ENCODE results near the gene PTGR2. TPM values are rescaled to one million over a fixed set of nuclear protein-coding genes. Genes with fewer than 3 reads are reported as not detected.

Gene PTGR2
- total and polyA plus RNA-seq, 2 experiments from 2014 or later = 7.1 to 11.7 TPM

GRCh38 chr14:73811164-73811503 lies 40.5 kb upstream of the PTGR2 start:
- H3K27ac ChIP-seq = no peak overlapping the region
- H3K4me2 ChIP-seq = no peak overlapping the region
- TF ChIP-seq EZH2 (IDR thresholded peaks at IDR 0.05; ENCODE audit: borderline replicate concordance) = no peak
- no peak for TF ChIP-seq EZH2phosphoT487 (IDR thresholded peaks at IDR 0.05; ENCODE audit: low read depth, severe bottlenecking, unreplicated experiment)
- TF ChIP-seq CTCF (IDR thresholded peaks at IDR 0.05; ENCODE audit: poor library complexity) = no peak
- H2AFZ ChIP-seq = no peak overlapping the region
- no peaks in the 10 kb centered on the region for H3K9me2 ChIP-seq (replicated peaks; ENCODE audit: insufficient read depth)
- no peaks in the 10 kb centered on the region for H3K4me1 ChIP-seq (ENCODE audit: insufficient read depth)
- H3K27me3 ChIP-seq = no peaks in the 10 kb centered on the region
- no peak for DNase-seq (ENCODE audit: low spot score)
- no peaks in the 10 kb centered on the region for H3K36me3 ChIP-seq (replicated peaks; ENCODE audit: insufficient read depth, low read depth)
- WGBS (ENCODE audit: low lambda C conversion rate, missing lambda C conversion rate) = 94% methylated on average over 2 of the region's 2 CpGs
- no peak overlapping the region for H3K4me3 ChIP-seq
- no peaks in the 10 kb centered on the region for H3K79me2 ChIP-seq
- no peaks in the 10 kb centered on the region for H3K9me3 ChIP-seq (ENCODE audit: low read depth)
- H4K20me1 ChIP-seq (ENCODE audit: insufficient read depth, poor library complexity, severe bottlenecking) = no peaks in the 10 kb centered on the region

DNA sequence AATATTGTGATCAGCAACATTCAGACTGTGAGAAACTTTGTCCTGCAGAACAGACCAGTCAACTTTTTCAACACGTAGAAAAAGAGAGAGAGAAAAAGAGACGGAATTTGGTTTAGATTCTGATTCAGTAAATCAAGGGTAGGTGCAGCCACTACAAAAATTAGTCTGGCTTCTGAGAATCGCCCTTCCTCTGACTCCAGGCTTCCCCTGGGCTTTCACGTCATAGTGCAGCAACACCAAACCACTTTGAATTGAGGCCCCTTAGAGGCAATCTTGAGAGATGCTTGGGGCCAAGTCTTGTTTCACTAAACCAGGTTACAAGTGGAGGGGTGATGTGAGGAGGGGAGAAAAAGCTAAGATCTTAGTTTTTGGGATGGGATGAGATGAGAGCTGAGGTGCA lies 37.5 kb upstream of the PTGR2 start:
- Histone ChIP-seq H3K27me3 (no peaks in the 10 kb centered on the region), H3K4me2 (no peak overlapping the region), H3K79me2 (no peaks in the 10 kb centered on the region), H4K20me1 (ENCODE audit: insufficient read depth, poor library complexity, severe bottlenecking) (no peaks in the 10 kb centered on the region), H3K4me1 (ENCODE audit: insufficient read depth) (no peaks in the 10 kb centered on the region), H3K9me2 (replicated peaks; ENCODE audit: insufficient read depth) (no peaks in the 10 kb centered on the region), H3K27ac (no peak overlapping the region), H3K36me3 (replicated peaks; ENCODE audit: insufficient read depth, low read depth) (no peaks in the 10 kb centered on the region), H3K4me3 (no peak overlapping the region), H2AFZ (no peak overlapping the region), H3K9me3 (ENCODE audit: low read depth) (no peaks in the 10 kb centered on the region)
- WGBS (ENCODE audit: low lambda C conversion rate, missing lambda C conversion rate) = 74% methylated on average over 4 of the region's 4 CpGs
- no peak for TF ChIP-seq EZH2 (IDR thresholded peaks at IDR 0.05; ENCODE audit: borderline replicate concordance)
- TF ChIP-seq EZH2phosphoT487 (IDR thresholded peaks at IDR 0.05; ENCODE audit: low read depth, severe bottlenecking, unreplicated experiment) = no peak
- no peak for TF ChIP-seq CTCF (IDR thresholded peaks at IDR 0.05; ENCODE audit: poor library complexity)
- no peak for DNase-seq (ENCODE audit: low spot score)

DNA sequence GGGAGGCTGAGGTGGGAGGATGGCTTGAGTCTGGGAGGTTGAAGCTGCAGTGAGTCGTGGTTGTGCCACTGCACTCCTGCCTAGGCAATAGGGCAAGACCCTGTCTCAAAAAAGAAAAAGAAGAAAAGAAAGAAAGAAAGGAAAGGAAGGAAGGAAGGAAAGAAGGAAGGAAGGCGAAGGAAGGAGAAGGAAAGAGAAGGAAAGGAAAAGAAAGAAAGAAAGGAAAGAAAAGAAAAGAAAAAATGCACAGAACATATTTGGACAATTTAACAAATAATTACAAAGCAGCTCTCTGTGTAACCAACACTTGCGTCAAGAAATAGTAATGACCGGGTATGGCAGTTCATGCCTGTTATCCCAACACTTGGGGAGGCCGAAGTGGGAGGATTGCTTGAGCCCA lies 35.8 kb upstream of the PTGR2 start:
- Histone ChIP-seq H3K9me2 (replicated peaks; ENCODE audit: insufficient read depth) (no peaks in the 10 kb centered on the region), H3K79me2 (no peaks in the 10 kb centered on the region), H3K36me3 (replicated peaks; ENCODE audit: insufficient read depth, low read depth) (no peaks in the 10 kb centered on the region), H3K4me2 (no peak overlapping the region), H4K20me1 (ENCODE audit: insufficient read depth, poor library complexity, severe bottlenecking) (no peaks in the 10 kb centered on the region), H2AFZ (no peak overlapping the region), H3K27ac (no peak overlapping the region), H3K9me3 (ENCODE audit: low read depth) (no peaks in the 10 kb centered on the region), H3K4me3 (no peak overlapping the region), H3K4me1 (ENCODE audit: insufficient read depth) (no peaks in the 10 kb centered on the region), H3K27me3 (no peaks in the 10 kb centered on the region)
- WGBS (ENCODE audit: low lambda C conversion rate, missing lambda C conversion rate) = 65% methylated on average over 4 of the region's 5 CpGs
- TF ChIP-seq EZH2 (IDR thresholded peaks at IDR 0.05; ENCODE audit: borderline replicate concordance) = no peak
- no peak for TF ChIP-seq EZH2phosphoT487 (IDR thresholded peaks at IDR 0.05; ENCODE audit: low read depth, severe bottlenecking, unreplicated experiment)
- TF ChIP-seq CTCF (IDR thresholded peaks at IDR 0.05; ENCODE audit: poor library complexity) = no peak
- DNase-seq (ENCODE audit: low spot score) = no peak

GRCh38 chr14:73816393-73816816 lies 35.2 kb upstream of the PTGR2 start:
- Histone ChIP-seq H2AFZ (no peak overlapping the region), H4K20me1 (ENCODE audit: insufficient read depth, poor library complexity, severe bottlenecking) (no peaks in the 10 kb centered on the region), H3K36me3 (replicated peaks; ENCODE audit: insufficient read depth, low read depth) (no peaks in the 10 kb centered on the region), H3K79me2 (no peaks in the 10 kb centered on the region), H3K9me3 (ENCODE audit: low read depth) (no peaks in the 10 kb centered on the region), H3K4me1 (ENCODE audit: insufficient read depth) (no peaks in the 10 kb centered on the region), H3K27me3 (no peaks in the 10 kb centered on the region), H3K4me3 (no peak overlapping the region), H3K4me2 (no peak overlapping the region), H3K27ac (no peak overlapping the region), H3K9me2 (replicated peaks; ENCODE audit: insufficient read depth) (no peaks in the 10 kb centered on the region)
- no peak for DNase-seq (ENCODE audit: low spot score)
- no peak for TF ChIP-seq EZH2phosphoT487 (IDR thresholded peaks at IDR 0.05; ENCODE audit: low read depth, severe bottlenecking, unreplicated experiment)
- no peak for TF ChIP-seq EZH2 (IDR thresholded peaks at IDR 0.05; ENCODE audit: borderline replicate concordance)
- TF ChIP-seq CTCF (IDR thresholded peaks at IDR 0.05; ENCODE audit: poor library complexity) = no peak
- WGBS (ENCODE audit: low lambda C conversion rate, missing lambda C conversion rate) = 86% methylated on average over 4 of the region's 4 CpGs

Data from hepatocyte (in vitro differentiated cells).